ENCODE data around the gene PTCRA. TPM values are rescaled to one million over a fixed set of nuclear protein-coding genes. Genes with fewer than 3 reads are reported as not detected.

Gene PTCRA
- total RNA-seq, 4 donors from 2014 or later, result 0.72 TPM; not detected in 3

- no peak for TF ChIP-seq CTCF (IDR thresholded peaks at IDR 0.05)
- peak; percentile 43 for ATAC-seq (ENCODE audit: low FRiP score)
- DNase-seq (ENCODE audit: low spot score), result no peak
Measured at GRCh38 chr6:42911171-42912021, 4.5 kb upstream of the PTCRA start.

- ATAC-seq (ENCODE audit: low FRiP score) (no peak), DNase-seq (ENCODE audit: low spot score) (no peak)
- TF ChIP-seq CTCF (IDR thresholded peaks at IDR 0.05), result no peak
Measured at GRCh38 chr6:42914546-42914945, 1.3 kb upstream of the PTCRA start.

DNA sequence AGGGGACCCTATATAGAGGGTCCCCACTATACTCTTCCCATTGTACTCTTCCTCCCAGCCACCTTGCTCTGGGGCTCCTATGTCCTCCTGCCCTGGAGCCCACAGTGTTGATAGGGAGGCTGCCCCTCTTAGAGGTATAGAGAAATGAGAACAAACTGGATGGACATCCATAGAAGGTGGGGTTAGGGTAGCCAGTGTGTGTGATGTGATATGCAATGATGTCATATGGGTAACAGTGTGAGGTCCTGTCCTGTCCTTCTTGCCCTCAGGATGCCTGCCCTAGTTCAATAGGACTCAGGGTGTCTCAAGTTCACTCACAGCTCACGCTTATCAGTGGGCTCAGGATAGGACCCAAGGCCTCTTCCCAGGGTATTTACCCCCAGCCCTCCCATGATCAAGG is 435 bp downstream of the PTCRA start:
- ATAC-seq (ENCODE audit: low FRiP score), result no peak
- no peak for DNase-seq (ENCODE audit: low spot score)
- no peak for TF ChIP-seq CTCF (IDR thresholded peaks at IDR 0.05)

DNA sequence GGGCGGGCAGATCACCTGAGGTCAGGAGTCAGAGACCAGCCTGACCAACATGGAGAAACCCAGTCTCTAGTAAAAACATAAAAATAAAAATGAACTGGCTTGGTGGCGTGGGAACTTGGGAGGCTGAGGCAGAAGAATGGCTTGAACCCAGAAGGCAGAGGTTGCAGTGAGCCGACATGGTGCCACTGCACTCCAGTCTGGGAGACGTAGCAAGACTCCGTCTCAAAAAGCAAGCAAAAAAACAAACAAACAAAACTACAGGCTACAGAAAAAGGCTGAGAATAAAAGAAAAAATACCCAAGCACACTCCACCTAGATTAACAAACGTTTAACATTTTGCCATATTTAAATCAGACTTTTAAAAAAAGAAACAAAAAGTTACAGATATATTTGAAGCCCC is 5.9 kb downstream of the PTCRA start:
- no peak for DNase-seq (ENCODE audit: low spot score)
- TF ChIP-seq CTCF (IDR thresholded peaks at IDR 0.05), result no peak
- ATAC-seq (ENCODE audit: low FRiP score), result no peak

- ATAC-seq (ENCODE audit: low FRiP score), result no peak
- no peak for DNase-seq (ENCODE audit: low spot score)
- no peak for TF ChIP-seq CTCF (IDR thresholded peaks at IDR 0.05)
Measured at GRCh38 chr6:42923666-42924065, 7.8 kb downstream of the PTCRA start.

DNA sequence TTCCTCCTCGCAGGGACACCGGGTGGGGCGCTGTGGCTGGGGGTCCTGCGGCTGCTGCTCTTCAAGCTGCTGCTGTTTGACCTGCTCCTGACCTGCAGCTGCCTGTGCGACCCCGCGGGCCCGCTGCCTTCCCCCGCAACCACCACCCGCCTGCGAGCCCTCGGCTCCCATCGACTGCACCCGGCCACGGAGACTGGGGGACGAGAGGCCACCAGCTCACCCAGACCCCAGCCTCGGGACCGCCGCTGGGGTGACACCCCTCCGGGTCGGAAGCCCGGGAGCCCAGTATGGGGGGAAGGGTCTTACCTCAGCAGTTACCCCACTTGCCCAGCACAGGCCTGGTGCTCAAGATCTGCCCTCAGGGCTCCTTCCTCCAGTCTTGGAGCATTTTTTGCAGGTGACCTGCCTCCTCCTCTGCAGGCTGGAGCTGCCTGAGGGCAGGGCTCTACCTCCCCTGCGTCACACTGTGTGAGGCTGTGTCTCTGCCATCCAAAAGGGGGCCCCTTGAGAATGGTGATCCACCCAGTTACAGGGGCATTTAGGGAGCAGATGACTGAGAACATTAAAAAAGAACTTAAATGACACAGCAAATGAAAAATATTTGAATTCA is 9.5 kb downstream of the PTCRA start:
- DNase-seq (ENCODE audit: low spot score), result no peak
- TF ChIP-seq CTCF (IDR thresholded peaks at IDR 0.05), result no peak
- no peak for ATAC-seq (ENCODE audit: low FRiP score)
